Stimulated activated naive CD4-positive, alpha-beta T cell (primary cell): ENCODE measurements around the gene TNK2.
"Not testable (repeated sequence)": the region's sequence is repeated elsewhere in the genome, so short reads cannot be mapped to it uniquely, and the experiment has no call there.

ENCODE experiments used
- DNase-seq, 6 experiments: peaks; one replicate each; lab custom pipeline; 2025; lab: John Stamatoyannopoulos, UW

The TNK2 gene

DNA sequence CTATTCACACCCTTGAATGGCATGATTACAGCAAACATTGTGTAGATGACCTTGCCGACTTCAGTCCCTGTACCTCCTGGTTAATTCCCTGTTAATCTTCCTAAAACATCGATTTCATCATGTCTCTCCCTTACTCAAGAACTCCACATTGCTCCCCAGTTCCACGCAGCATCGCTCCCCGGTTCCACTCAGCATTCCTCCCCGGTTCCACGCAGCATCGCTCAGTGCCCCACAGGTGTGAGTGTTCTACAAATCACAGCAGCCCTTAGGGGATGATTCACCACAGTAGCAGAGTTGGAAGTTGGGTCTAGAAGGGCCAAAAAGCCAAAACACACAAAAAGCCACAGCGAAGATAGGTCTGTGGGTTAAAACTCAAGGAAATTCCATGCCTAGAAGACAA lies 8.6 kb upstream of the TNK2 start:
- no peak for DNase-seq

DNA sequence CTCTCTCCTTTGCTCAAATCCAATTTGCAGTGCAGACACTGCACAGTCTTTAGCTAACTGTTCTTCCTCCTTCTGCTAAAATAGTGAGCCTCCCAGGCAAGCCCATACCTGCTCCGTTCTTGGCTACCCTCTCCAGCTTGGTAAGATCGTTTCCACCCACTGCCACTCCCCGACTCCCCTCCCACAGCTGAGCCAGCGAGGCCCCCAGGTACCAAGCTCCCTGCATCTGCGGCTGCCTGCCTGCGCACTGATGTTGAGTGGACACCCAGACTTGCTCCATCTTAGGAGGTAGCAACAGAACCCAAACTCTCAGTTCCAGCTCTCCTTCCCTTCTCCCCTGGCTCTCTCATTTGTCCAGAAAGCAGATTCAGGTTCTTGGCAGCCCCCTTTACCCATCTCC lies 7.9 kb upstream of the TNK2 start:
- no peak for DNase-seq

DNA sequence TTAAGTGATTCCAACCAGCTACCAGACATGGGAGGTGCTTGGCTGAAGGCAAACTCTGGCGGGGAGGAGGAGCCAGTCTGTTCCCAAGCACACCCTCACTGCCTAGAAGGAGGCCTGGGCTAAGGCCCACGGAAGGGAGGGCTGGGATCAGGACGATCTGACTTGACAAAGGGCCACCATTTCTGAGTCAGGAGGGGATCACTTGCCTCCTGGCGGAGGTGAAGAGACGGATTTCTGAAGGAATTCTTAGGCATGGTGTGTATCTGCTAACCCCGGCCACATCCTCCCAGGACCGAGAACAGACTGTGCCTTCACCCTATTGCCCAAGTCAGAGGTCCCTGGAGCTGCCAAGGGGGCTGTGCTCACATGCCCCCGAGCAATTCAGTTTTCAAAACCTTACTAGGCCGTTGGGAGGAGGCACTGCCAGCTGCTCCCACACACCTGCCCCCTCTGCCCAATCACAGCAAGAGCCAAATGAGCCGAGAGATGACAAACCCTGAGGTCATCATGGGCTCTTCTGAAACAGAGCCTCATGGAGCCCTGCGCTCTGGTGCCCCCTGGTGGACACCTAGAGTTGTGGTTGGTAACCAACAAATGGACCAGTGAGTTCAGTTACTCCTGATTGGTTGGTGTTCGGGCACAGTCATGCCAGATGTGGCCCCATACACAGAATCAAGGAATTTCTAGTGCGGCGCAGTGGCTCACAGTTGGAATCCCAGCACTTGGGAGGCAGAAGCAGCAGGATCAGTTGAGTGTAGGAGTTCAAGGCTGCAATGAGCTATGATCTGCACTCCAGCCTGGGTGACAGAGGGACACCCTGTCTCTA lies 6.5 kb upstream of the TNK2 start:
- DNase-seq: no peak

GRCh38 chr3:195914146-195914545 lies 5.8 kb upstream of the TNK2 start:
- not testable (repeated sequence) for DNase-seq

DNA sequence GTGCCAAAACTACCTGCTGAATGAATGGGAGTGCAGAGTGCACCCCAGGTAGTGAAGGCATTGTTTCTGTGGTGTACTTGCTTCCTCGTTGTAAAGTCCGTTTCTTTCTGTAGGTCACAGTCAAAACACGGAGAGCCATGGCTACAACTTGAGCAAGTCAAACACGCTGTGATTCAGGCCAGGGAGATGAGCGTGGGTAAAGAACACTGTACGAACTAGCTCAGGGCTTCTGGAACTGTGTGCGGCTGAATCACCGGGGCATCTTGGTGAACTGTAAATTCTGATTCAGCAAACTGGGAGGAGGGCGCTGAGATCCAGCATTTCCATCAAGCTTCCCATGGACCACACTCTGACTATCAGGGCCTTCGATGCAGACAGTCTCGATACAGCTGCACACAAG lies 5.0 kb upstream of the TNK2 start:
- no peak for DNase-seq

DNA sequence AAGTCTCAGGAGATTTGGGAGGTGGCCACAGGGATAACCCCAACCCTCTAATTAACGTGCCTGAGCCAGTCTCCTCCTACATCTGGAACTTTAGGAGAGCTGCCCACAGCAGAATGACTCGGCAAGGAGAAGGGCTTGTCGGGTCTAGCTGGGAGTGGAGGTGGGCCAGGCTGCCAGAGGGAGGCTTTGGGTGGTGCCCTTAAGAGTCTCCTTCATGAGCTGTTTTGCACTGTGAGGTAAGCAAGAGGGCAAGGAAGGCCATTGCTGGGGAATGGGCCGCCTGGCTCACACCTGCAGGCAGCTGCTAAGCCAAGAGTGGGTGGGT lies 3.6 kb upstream of the TNK2 start:
- no peak for DNase-seq

DNA sequence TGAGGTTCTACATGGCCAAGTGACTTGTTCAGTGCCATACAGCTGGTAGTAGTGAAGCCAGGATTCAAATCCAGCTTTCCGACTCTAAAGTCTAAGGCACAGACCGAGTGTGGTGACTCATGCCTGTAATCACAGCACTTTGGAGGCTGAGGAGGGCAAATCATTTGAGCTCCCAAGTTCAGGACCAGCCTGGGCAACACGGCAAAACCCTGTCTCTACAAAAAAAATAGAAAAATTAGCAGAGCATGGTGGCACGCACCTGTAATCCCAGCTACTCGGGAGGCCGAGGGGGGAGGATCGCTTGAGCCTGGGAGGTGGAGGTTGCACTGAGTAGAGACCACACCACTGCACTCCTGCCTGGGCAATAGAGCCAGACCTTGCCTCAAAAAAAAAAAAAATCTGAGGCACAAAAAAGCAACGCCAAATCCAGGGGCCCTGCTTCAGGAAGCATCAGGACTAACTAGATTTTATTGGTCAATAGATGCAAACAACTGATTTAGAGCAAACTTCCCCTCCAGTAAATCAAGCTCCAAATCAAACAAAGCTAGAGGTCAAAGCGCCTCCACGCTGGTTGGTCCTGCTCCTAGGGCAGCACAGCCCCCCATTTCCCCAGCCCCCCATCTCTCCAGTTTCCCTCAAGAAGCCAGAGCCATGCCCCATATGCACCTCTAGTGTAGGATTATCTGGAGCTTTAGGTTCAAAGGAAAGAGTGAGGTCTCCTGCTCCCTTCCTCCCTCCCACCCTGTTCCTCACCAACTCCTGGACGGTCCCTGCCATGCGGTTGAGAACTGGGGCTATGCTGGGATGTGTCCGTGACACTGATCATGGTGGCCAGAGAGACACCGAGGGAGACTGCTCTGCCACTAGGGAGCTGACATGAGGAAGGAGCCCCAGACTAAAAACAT lies 2.9 kb upstream of the TNK2 start:
- DNase-seq: no peak

DNA sequence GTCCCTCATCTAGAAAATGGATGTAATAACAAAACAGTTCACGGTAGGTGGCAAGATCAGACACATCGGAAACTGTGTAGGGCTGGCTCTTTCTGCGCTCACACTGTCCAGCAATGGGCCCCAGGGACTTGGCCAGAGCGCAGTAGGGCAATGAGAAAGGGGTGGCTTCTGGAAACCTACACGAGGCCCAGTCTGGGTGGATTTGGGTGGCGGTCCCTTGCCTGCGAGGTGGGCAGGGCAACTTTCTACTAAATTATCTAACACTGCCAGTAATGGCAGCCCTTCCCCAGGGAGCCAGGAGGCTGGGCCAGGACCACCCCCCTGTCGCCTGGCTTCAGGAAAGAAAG lies 2.1 kb upstream of the TNK2 start:
- no peak for DNase-seq

DNA sequence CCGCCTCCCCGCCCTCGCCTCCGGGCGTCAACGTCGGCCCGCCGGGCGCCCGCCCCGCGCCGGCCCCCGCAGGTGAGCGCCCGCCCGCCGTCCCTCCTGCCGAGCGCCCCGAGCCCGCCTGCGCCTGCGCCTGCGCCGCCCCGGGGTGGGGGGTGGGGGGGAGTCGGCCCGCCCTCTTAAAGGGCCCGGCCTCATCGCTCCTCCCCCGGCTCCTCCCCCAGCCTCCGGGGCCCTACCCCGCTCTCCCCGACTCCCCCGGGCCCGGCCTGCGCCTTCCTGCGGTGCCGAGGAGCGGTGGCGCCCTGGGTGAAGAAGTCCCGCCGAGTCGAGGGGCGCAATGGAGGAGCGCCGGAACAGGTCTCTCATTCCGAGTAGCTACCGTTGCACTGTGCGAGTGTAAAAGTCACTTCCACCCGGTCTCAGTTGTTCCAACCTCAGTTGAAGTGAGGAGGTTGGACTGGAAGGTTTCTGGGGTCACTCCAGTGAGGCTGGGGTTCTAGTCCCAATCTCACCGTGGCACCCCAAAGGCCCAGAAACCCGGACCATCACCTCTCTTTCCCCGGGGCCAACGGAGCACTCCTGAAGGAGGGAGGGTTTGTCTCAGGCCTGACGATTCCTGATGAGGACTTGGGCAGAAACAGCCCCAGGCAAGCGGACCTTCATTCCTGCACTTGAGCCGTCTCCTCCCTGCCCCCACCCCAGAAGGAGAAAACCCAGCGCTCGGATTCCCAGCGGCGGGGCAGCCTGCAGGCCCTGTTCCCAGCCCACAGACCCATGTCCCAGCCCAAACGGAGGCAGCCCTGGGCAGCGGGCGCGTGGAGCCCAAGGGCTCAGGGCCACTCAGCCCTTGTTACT lies 1.5 kb upstream of the TNK2 start:
- peak; percentile 81 to 92 (median 90) for DNase-seq

- peak in 3 of 6 experiments; percentile 37 to 74 (median 42) for DNase-seq
Observed at GRCh38 chr3:195908694-195909581, 587 bp upstream of the TNK2 start.

GRCh38 chr3:195907684-195907933 lies 742 bp downstream of the TNK2 start:
- DNase-seq: peak in 2 of 6 experiments; percentile 39 to 64

GRCh38 chr3:195906865-195907683 lies 1.3 kb downstream of the TNK2 start:
- peak; percentile 62 to 84 (median 76) for DNase-seq

DNA sequence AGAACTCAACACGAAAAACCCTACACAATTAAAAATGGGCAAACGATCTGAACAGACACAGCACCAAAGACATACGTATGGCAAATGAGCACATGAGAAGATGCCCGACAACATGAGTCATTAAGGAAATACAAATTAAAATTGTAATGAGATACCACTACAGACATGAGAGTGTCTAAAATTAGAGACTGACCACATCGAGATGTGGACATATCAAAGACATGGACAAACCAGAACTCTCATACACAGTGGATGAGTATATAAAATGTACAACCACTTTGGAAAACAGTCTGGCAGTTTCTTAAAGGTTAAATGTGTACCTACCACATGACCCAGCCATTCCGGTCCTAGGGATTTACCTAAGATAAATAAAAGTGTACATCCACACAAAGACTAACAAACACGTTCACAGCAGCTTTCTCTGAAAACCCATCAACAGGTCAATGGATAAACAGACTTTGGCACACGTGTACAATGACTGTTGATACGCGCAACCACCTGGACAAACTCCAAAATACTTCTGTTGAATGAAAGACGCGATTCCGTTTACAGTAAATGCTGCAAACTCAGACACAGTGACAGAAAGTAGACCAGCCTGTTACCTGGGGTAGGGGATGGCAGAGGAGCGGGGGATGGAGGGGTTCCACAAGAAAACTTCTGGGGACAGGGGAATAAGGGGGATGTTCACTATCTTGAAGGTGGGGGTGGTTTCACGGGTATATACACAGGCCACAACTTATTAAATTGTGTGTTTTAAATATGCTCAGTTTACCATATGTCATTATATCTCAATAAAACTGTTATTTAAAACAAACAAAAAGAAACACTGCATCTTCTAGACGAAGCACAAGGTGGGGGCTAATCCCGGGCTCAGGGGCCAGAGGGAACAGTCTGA lies 2.1 kb downstream of the TNK2 start:
- DNase-seq: peak in 1 of 6 experiments; percentile 37

- DNase-seq: no peak
Observed at GRCh38 chr3:195904368-195904767, 4.0 kb downstream of the TNK2 start.

GRCh38 chr3:195903950-195904290 lies 4.4 kb downstream of the TNK2 start:
- no peak for DNase-seq

DNA sequence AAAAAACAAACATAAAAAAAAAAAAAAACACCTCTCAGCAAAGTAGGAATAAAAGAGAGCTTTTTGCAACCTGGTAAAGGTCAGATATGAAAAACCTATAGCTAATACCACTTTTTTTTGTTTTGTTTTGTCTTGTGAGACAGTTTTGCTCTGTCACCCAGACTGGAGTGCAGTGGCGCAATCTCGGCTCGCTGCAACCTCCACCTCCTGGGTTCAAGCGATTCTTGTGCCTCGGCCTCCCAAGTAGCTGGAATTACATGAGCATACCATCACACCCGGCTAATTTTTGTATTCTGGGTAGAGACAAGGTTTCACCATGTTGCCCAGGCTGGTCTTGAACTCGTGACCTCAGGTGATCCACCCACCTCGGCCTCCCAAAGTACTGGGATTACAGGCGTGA lies 5.7 kb downstream of the TNK2 start:
- not testable (repeated sequence) for DNase-seq

DNA sequence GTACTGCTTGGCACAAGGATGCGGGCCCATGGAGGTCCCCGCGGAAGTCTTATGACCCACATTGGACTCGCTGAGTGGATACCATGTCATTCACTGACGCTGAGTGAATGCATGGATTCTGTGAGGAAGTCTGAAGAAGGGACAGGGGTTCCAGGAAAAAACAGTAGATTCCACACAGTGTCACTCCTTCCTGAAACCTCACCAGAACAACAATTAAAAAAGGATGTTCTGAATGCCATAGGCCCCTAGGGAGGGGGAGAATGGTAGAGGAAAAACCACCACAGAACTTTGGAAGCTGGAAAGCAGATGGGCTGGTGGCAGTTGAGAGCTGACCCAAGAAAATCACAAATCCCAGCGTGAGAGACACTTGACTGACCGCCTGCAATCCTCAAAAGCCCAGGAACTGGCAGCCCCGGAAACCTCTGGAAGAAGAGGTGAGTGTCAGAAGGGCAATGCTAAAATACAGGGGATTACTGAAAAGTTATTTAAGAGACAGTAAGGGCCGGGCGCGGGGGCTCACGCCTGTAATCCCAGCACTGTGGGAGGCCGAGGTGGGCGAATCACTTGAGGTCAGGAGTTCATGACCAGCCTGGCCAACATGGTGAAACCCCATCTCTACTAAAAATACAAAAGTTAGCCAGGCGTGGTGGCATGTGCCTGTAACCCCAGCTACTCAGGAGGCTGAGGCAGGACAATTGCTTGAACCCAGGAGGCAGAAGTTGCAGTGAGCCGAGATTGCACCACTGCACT lies 6.3 kb downstream of the TNK2 start:
- DNase-seq: not testable (repeated sequence)

DNA sequence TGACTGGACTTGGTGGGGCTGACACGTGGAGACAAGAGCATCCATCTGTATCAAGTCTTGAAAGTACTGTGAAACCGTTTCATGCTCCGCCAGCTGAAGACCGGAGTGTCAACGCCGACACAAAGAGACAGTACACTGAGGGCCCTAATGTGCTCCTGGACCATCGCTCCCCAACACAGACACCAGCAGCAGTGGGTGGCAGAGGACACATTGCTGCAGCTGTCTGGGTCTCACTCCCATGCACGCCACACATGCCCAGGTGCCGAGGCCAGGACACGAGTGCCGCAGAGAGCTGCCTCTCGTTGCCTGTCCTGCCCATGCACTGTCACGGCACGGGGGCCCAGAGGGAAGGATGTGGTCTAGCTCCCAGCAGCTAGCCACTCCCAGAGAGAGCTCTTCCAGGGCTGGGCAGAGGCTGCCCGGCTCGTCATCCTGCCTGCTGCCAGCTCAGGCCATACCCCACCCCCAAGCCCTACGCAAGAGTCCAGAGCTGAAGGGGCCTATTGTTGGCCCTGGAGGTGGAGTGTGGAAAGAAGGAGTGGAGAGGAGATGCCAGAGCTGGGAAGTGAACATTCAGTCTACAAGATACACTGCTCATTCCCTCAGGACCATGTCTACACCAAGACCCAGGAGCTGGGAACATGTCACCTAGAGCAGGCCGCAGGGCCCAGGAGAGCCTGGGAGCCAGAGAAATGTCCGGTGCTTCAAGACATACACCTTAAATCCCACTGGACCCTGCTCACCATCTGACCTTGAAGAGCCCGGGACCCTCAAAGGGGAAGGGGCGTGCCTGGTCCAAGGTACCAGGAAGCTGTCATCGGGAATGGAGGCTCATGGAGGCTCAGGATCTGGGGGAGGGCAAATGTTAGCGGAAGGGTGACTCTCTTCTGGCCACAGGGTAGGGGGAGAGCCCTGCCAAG lies 7.7 kb downstream of the TNK2 start:
- DNase-seq: peak in 3 of 6 experiments; percentile 11 to 18 (median 17)
